ENCODE data around the gene HOMER2. TPM values are rescaled to one million over a fixed set of nuclear protein-coding genes. Genes with fewer than 3 reads are reported as not detected.

HOMER2 gene
- total and polyA plus RNA-seq, 2 experiments from 2014 or later, result 5.9 to 14.5 TPM

DNA sequence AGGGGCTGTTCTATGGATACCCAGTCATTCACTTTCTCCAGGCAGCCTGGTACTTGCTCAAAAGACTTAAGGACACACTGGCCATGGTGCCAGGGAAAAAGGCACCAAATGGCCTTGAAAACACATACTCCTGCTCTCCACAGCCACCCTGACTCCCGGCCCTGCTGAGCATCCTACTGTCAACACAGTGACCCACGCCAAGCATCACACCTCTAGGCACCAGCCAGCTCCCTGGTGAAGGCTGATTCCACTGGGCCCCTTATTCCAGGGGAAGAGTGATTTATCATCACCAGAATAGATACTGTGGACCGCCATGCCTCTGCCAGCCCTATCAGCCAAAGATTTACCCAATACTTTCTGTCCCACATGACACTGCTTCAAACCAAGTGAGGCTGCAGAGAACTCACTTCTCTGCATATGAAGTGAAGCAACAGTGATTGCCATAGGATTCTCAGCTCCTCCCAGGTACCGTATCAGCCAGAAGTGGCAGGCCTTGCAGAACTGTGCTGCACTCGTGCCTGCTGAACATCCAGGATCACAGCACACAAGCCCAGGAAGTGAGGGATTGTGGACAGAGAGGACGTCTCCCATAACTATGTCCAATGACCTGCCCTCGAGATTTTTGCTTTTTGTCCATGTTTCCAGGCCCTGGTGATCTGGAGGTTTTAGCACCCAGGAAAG is 79.4 kb downstream of the HOMER2 start:
- no peak for DNase-seq (ENCODE audit: low spot score)
- no peaks in the 10 kb centered on the region for H3K9me3 ChIP-seq (ENCODE audit: low read depth)
- H3K4me1 ChIP-seq (ENCODE audit: insufficient read depth), result no peaks in the 10 kb centered on the region
- no peak overlapping the region for H3K27ac ChIP-seq
- H3K4me2 ChIP-seq, result no peak overlapping the region
- H3K27me3 ChIP-seq, result no peaks in the 10 kb centered on the region
- H3K4me3 ChIP-seq, result no peak overlapping the region
- TF ChIP-seq EZH2 (IDR thresholded peaks at IDR 0.05; ENCODE audit: borderline replicate concordance), result no peak
- TF ChIP-seq, protein P1, sequence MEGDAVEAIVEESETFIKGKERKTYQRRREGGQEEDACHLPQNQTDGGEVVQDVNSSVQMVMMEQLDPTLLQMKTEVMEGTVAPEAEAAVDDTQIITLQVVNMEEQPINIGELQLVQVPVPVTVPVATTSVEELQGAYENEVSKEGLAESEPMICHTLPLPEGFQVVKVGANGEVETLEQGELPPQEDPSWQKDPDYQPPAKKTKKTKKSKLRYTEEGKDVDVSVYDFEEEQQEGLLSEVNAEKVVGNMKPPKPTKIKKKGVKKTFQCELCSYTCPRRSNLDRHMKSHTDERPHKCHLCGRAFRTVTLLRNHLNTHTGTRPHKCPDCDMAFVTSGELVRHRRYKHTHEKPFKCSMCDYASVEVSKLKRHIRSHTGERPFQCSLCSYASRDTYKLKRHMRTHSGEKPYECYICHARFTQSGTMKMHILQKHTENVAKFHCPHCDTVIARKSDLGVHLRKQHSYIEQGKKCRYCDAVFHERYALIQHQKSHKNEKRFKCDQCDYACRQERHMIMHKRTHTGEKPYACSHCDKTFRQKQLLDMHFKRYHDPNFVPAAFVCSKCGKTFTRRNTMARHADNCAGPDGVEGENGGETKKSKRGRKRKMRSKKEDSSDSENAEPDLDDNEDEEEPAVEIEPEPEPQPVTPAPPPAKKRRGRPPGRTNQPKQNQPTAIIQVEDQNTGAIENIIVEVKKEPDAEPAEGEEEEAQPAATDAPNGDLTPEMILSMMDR (IDR thresholded peaks at IDR 0.05; ENCODE audit: poor library complexity), result no peak
- no peak overlapping the region for H2AFZ ChIP-seq
- H3K9me2 ChIP-seq (replicated peaks; ENCODE audit: insufficient read depth), result no peaks in the 10 kb centered on the region
- no peaks in the 10 kb centered on the region for H3K79me2 ChIP-seq
- 87% methylated on average over 7 of the region's 7 CpGs for WGBS (ENCODE audit: low lambda C conversion rate, missing lambda C conversion rate)
- no peaks in the 10 kb centered on the region for H3K36me3 ChIP-seq (replicated peaks; ENCODE audit: insufficient read depth, low read depth)
- no peaks in the 10 kb centered on the region for H4K20me1 ChIP-seq (ENCODE audit: insufficient read depth, poor library complexity, severe bottlenecking)

- TF ChIP-seq EZH2phosphoT487 (IDR thresholded peaks at IDR 0.05; ENCODE audit: low read depth, severe bottlenecking, unreplicated experiment) (no peak), EZH2 (IDR thresholded peaks at IDR 0.05; ENCODE audit: borderline replicate concordance) (no peak)
- TF ChIP-seq, protein P1 (IDR thresholded peaks at IDR 0.05; ENCODE audit: poor library complexity), result no peak
- no peaks in the 10 kb centered on the region for H3K9me2 ChIP-seq (replicated peaks; ENCODE audit: insufficient read depth)
- DNase-seq (ENCODE audit: low spot score), result no peak
- H3K27ac ChIP-seq, result no peak overlapping the region
- H3K79me2 ChIP-seq, result no peaks in the 10 kb centered on the region
- H3K4me3 ChIP-seq, result no peak overlapping the region
- no peaks in the 10 kb centered on the region for H3K9me3 ChIP-seq (ENCODE audit: low read depth)
- H3K4me2 ChIP-seq, result no peak overlapping the region
- H3K36me3 ChIP-seq (replicated peaks; ENCODE audit: insufficient read depth, low read depth), result no peaks in the 10 kb centered on the region
- no peak overlapping the region for H2AFZ ChIP-seq
- 93% methylated on average over 7 of the region's 7 CpGs for WGBS (ENCODE audit: low lambda C conversion rate, missing lambda C conversion rate)
- no peaks in the 10 kb centered on the region for H4K20me1 ChIP-seq (ENCODE audit: insufficient read depth, poor library complexity, severe bottlenecking)
- H3K27me3 ChIP-seq, result no peaks in the 10 kb centered on the region
- no peaks in the 10 kb centered on the region for H3K4me1 ChIP-seq (ENCODE audit: insufficient read depth)
Observed at GRCh38 chr15:82871832-82872484, 80.6 kb downstream of the HOMER2 start.

DNA sequence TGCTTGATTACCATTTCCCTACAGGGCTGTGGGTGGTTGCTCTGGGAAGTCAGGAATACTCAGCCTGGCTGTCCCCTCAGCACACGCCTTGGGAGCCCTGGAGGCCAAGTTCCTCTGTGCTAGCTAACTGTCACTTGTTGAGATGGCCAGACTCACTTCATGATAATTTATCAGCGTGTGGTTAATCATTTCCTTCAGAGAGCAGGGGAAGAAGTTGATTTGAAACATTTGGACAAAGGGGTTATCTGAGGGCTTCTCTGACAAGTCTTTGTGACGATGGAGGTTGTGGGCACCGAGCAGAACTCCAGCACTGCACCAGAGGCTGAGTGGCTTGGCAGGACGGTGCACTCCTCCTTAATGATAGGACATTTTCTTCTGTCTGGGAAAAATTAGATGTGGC is 81.2 kb downstream of the HOMER2 start:
- no peak overlapping the region for H3K4me3 ChIP-seq
- WGBS (ENCODE audit: low lambda C conversion rate, missing lambda C conversion rate), result 29% methylated on average over 5 of the region's 5 CpGs
- H3K79me2 ChIP-seq, result no peaks in the 10 kb centered on the region
- no peaks in the 10 kb centered on the region for H3K9me2 ChIP-seq (replicated peaks; ENCODE audit: insufficient read depth)
- H3K27me3 ChIP-seq, result no peaks in the 10 kb centered on the region
- no peaks in the 10 kb centered on the region for H3K4me1 ChIP-seq (ENCODE audit: insufficient read depth)
- no peak overlapping the region for H3K4me2 ChIP-seq
- no peaks in the 10 kb centered on the region for H4K20me1 ChIP-seq (ENCODE audit: insufficient read depth, poor library complexity, severe bottlenecking)
- peak; percentile 23 for DNase-seq (ENCODE audit: low spot score)
- no peaks in the 10 kb centered on the region for H3K36me3 ChIP-seq (replicated peaks; ENCODE audit: insufficient read depth, low read depth)
- TF ChIP-seq, protein P1 (IDR thresholded peaks at IDR 0.05; ENCODE audit: poor library complexity), result no peak
- no peak for TF ChIP-seq EZH2 (IDR thresholded peaks at IDR 0.05; ENCODE audit: borderline replicate concordance)
- no peak for TF ChIP-seq EZH2phosphoT487 (IDR thresholded peaks at IDR 0.05; ENCODE audit: low read depth, severe bottlenecking, unreplicated experiment)
- no peak overlapping the region for H2AFZ ChIP-seq
- H3K9me3 ChIP-seq (ENCODE audit: low read depth), result no peaks in the 10 kb centered on the region
- H3K27ac ChIP-seq, result no peak overlapping the region

All from hepatocyte (in vitro differentiated cells).